MCF 10A (cell line): ENCODE data around the gene TCHHL1. TPM values are rescaled to one million over a fixed set of nuclear protein-coding genes. Genes with fewer than 3 reads are reported as not detected.
A peak's percentile ranks its signal among the peaks of the same experiment; 100 is the strongest.

ENCODE experiments used
- BruUV-seq: library from RNA; stranded (reverse); fragments of 400-500 nt; replicated peaks from 2 replicates; lab custom pipeline; 2021; lab: Mats Ljungman, UMichigan
- CTCF ChIA-PET: fragments of 300-600 bp; sonication (Branson Sonifier 250); formaldehyde crosslinking; extraction: SDS; loops from one replicate; lab custom pipeline; 2021; ENCODE audit warnings: antibody characterized with exemption, inconsistent platforms; lab: Yijun Ruan, JAX
- POLR2A ChIA-PET: fragments of 300-600, 350-650 bp; sonication (Branson Sonifier 250); formaldehyde crosslinking; extraction: SDS; loops from one replicate; lab custom pipeline; 2020; ENCODE audit warnings: antibody characterized with exemption, inconsistent platforms; lab: Yijun Ruan, JAX
- DNase-seq: peaks from one replicate; pipeline ENCODE4 v3.0.0-alpha.2; 2018; ENCODE audit not compliant: unreplicated experiment
- H3K27ac Mint-ChIP-seq: one replicate; pipeline ENCODE4 v1.8.0; 2022; ENCODE audit warnings: mild to moderate bottlenecking, low read depth, mixed read lengths; ENCODE audit not compliant: unreplicated experiment
- H3K27me3 Mint-ChIP-seq: one replicate; pipeline ENCODE4 v1.8.0; 2022; ENCODE audit warnings: mixed read lengths; ENCODE audit not compliant: insufficient read depth, unreplicated experiment
- H3K36me3 Mint-ChIP-seq: one replicate; pipeline ENCODE4 v1.8.0; 2022; ENCODE audit warnings: mild to moderate bottlenecking, moderate library complexity, mixed read lengths; ENCODE audit not compliant: insufficient read depth, unreplicated experiment
- H3K4me1 Mint-ChIP-seq: one replicate; pipeline ENCODE4 v1.8.0; 2022; ENCODE audit warnings: mixed read lengths; ENCODE audit not compliant: insufficient read depth, unreplicated experiment
- H3K4me3 Mint-ChIP-seq: one replicate; pipeline ENCODE4 v1.8.0; 2022; ENCODE audit warnings: mild to moderate bottlenecking, moderate library complexity, mixed read lengths; ENCODE audit not compliant: unreplicated experiment
- H3K9me3 Mint-ChIP-seq: one replicate; pipeline ENCODE4 v1.8.0; 2022; ENCODE audit warnings: mixed read lengths; ENCODE audit not compliant: unreplicated experiment
- intact Hi-C: fragments of 100-400 bp; cut with micrococcal nuclease; formaldehyde crosslinking; loops from 2 replicates; pipeline ENCODE4 v1.14.1; 2022
- total RNA-seq: library from RNA; stranded (reverse); gene quantifications from 2 replicates; pipeline ENCODE4 v1.2.3, GENCODE V29; 2022
- TF ChIP-seq, protein P1 (sequence below): fragments of 200-600 bp; IDR thresholded peaks from one replicate; pipeline ENCODE4 v1.8.0; 2022; ENCODE audit warnings: antibody characterized with exemption, mild to moderate bottlenecking; ENCODE audit not compliant: unreplicated experiment

The TCHHL1 gene
- total RNA-seq, 1 experiment from 2014 or later, result not detected

DNA sequence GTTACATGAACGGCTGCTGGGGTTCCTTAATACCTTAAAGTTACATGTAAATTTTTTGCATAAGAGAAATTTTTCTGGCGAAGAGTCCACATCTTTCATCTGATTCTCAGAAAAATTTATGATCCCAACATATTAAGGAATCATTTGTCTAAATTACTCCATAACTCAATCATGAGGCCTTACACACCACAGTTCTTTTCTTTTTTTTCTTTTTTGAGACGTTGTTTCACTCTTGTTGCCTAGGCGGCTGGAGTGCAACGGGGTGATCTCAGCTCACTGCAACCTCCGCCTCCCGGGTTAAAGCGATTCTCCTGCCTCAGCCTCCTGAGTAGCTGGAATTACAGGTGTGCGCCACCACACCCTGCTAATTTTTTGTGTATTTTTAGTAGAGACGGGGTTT lies 50.0 kb downstream of the TCHHL1 start:
- BruUV-seq, result no TSS peak
- Mint-ChIP-seq H3K4me1 (peaks cover 3% of the 10 kb centered on the region), H3K27me3 (no peaks in the 10 kb centered on the region), H3K9me3 (no peaks in the 10 kb centered on the region), H3K27ac (no peak overlapping the region), H3K36me3 (peaks cover 29% of the 10 kb centered on the region), H3K4me3 (no peak overlapping the region)
- TF ChIP-seq, protein P1, sequence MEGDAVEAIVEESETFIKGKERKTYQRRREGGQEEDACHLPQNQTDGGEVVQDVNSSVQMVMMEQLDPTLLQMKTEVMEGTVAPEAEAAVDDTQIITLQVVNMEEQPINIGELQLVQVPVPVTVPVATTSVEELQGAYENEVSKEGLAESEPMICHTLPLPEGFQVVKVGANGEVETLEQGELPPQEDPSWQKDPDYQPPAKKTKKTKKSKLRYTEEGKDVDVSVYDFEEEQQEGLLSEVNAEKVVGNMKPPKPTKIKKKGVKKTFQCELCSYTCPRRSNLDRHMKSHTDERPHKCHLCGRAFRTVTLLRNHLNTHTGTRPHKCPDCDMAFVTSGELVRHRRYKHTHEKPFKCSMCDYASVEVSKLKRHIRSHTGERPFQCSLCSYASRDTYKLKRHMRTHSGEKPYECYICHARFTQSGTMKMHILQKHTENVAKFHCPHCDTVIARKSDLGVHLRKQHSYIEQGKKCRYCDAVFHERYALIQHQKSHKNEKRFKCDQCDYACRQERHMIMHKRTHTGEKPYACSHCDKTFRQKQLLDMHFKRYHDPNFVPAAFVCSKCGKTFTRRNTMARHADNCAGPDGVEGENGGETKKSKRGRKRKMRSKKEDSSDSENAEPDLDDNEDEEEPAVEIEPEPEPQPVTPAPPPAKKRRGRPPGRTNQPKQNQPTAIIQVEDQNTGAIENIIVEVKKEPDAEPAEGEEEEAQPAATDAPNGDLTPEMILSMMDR, result no peak
- CTCF ChIA-PET, result interaction anchor here (0.6 to 6.4 kb wide), 3 partner anchors 9 to 106 kb away, joined by 3 to 84 read pairs (median 3); no protein-coding TSS in a partner anchor
- no peak for DNase-seq
- POLR2A ChIA-PET, result interaction anchor here (0.6 to 13.2 kb wide), 6 partner anchors 8 to 138 kb away, joined by 3 to 622 read pairs (median 3); partner anchors contain the start of gene THEM4
- intact Hi-C loops, result no loop called here

DNA sequence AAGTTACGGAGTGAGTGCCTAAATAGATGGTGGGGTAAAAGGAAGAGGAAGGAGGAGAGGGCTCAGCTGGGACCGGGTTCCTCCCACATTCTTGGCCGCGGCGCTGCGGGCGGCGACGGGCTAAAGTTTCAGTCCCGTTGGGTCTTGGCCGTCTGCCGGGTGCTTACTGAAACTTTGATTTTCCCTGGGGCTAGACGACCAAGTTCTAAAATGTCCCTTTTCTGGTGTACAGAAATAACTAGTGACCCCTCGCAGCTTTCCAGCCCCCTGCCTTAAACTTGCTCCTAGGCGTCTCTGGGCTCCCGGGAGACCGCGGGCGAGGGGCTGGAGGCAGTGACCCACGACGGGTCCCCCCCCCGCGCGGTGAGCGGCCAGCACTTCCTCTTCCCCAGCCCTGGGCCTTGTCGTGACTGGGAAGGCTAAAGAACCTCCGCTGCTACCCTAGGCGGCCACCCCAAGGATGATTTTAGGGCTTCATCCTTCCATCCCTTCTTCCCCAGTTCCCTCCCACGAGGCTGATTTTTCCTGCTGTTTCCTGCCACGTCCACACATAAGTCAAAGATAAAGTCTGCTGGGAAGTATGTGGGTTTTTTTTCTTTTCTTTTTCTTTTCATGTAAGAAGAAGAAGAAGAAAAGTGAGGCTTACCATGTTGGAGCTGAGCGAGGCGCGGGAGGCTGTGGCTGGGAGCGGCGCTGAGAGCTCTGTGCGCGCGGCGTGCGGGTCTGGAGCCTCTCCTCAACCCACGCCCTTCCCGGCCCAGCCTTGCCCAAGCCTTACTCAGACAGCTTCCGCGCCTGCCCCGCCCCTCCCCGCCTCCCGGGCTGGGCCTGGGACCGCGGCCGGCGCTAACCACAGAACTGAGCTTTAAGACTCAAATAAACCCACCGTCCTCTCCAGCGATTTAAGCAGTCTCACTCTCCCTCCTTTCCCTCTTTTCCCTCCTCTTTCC lies 52.3 kb downstream of the TCHHL1 start, which contains the start of gene S100A11:
Gene S100A11 (minus strand): TSS at position 738 of the 950 bp plus-strand sequence. CDS start 89 bp downstream, at position 649.
- H3K36me3 Mint-ChIP-seq, result peaks cover 53% of the 10 kb centered on the region
- BruUV-seq, result TSS peak; percentile 56
- H3K4me3 Mint-ChIP-seq, result peak within 1 kb of the TSS; percentile 84
- H3K9me3 Mint-ChIP-seq, result no peaks in the 10 kb centered on the region
- no peaks in the 10 kb centered on the region for H3K27me3 Mint-ChIP-seq
- TF ChIP-seq, protein P1, result no peak
- DNase-seq, result peak; percentile 94
- ChIA-PET CTCF (interaction anchor here (0.6 to 6.4 kb wide), 24 partner anchors 11 to 1458 kb away, joined by 3 to 84 read pairs (median 3); no protein-coding TSS in a partner anchor), POLR2A (interaction anchor here (0.6 to 13.2 kb wide), 54 partner anchors 9 to 1634 kb away, joined by 3 to 622 read pairs (median 6); partner anchors contain the start of genes ILF2, S100A10, S100A2 and THEM4)
- peaks cover 16% of the 10 kb centered on the region for H3K4me1 Mint-ChIP-seq
- intact Hi-C loops, result loop anchor here (1.0 kb wide), 1 partner anchor 12 kb away; no protein-coding TSS in a partner anchor
- H3K27ac Mint-ChIP-seq, result peak within 1 kb of the TSS; percentile 86

DNA sequence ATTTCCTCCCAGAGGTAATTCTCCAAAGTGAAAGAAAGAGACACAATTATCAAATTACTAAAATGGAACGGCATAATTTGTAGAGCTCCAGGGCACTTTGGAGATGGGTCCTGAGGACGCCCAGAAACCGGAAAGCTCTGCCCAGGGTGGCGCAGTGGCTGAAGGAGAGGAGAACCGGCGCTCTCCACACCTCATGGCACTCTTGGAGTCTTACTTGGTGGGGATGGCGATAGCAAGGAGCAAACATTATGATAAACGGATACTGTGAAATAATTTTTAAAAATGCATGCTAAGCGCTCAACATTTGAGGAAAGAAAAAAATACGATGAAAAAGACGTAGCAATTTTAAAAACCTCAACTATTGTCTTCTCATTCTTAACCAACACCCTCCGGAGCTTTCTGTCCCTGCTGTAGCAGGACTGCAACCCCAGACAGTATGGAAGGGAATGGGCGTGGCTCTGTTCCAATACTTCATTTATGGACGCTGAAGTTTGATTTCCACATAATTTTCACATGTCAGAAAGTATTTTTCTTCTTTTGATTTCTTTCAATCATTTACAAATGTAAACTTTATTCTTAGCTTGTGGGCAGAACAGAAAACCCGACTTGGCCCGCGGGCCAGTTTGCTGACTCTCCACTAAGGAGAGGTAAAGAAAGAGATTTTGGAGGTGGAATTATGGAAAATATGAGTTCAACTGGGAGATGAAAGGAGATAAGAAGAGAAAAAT lies 53.2 kb downstream of the TCHHL1 start:
- peak; percentile 54 for DNase-seq
- intact Hi-C loops, result loop anchor here (1.0 to 2.0 kb wide), 2 partner anchors 13 to 23 kb away; no protein-coding TSS in a partner anchor
- TF ChIP-seq, protein P1, result no peak
- peak overlapping the region; percentile 84 for H3K4me3 Mint-ChIP-seq
- TSS peak; percentile 77 for BruUV-seq
- CTCF ChIA-PET, result interaction anchor here (0.6 to 6.4 kb wide), 18 partner anchors 12 to 783 kb away, joined by 3 to 84 read pairs (median 4); no protein-coding TSS in a partner anchor
- peaks cover 60% of the 10 kb centered on the region for H3K36me3 Mint-ChIP-seq
- H3K4me1 Mint-ChIP-seq, result peaks cover 19% of the 10 kb centered on the region
- peak overlapping the region; percentile 86 for H3K27ac Mint-ChIP-seq
- H3K9me3 Mint-ChIP-seq, result no peaks in the 10 kb centered on the region
- POLR2A ChIA-PET, result interaction anchor here (0.5 to 13.2 kb wide), 39 partner anchors 11 to 1531 kb away, joined by 3 to 622 read pairs (median 9); partner anchors contain the start of genes GOLPH3L, S100A10, S100A2 and THEM4
- no peaks in the 10 kb centered on the region for H3K27me3 Mint-ChIP-seq
